ENCODE results near the gene SHF. TPM values are rescaled to one million over a fixed set of nuclear protein-coding genes. Genes with fewer than 3 reads are reported as not detected.

Gene SHF
- polyA plus RNA-seq, 3 donors: 0.58 to 0.70 (median 0.67) TPM

DNA sequence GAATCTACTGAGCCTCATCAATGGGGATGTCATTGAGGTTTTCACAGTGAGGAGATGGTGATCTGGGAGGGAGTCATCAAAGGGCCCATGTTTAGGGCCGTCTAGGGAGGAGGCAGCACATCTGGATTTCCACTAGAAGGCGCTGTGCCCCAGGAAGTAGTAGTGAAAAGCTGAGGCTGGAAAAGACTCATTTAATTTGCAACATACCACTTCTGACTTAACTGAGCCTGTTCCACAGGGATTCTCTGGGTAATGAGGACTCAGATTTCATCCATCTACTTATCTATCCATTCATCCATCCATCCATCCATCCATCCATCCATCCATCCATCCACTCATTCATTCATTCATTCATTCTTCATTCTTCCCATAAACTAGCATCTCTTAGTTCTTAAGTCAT, 17.4 kb upstream of the SHF start:
- H3K79me2 ChIP-seq (ENCODE audit: insufficient read depth, low read length): no peaks in the 10 kb centered on the region
- no peak overlapping the region for H3K4me2 ChIP-seq (replicated peaks; ENCODE audit: extremely low read depth, low read length, poor library complexity, severe bottlenecking)
- peaks cover 2 to 4% (median 3%) of the 10 kb centered on the region in 3 donors for H3K27me3 Mint-ChIP-seq (ENCODE audit: low read depth in 3 of 3)
- no peaks in the 10 kb centered on the region for H3K9me3 ChIP-seq (replicated peaks in 1 of 2; ENCODE audit: control insufficient read depth in 1 of 2, insufficient read depth in 1 of 2, low read length in 2 of 2)
- WGBS (ENCODE audit: insufficient coverage): no CpG with 5 or more reads among the region's 2 CpGs
- H3K27ac ChIP-seq (ENCODE audit: low read depth in 1 of 2, low read length in 2 of 2): no peak overlapping the region
- peak overlapping the region; percentile 23 for H2AFZ ChIP-seq (ENCODE audit: insufficient read depth, low read depth, low read length, poor library complexity, severe bottlenecking)
- H3K36me3 ChIP-seq (replicated peaks in 1 of 2; ENCODE audit: control insufficient read depth in 1 of 2, insufficient read depth in 2 of 2, low read length in 2 of 2): no peaks in the 10 kb centered on the region
- intact Hi-C loops (cut with micrococcal nuclease): loop anchor here in 1 of 2 donors (5.0 to 10.0 kb wide), 3 partner anchors 83 to 660 kb away; partner anchors contain the start of gene SQOR
- H3K4me1 ChIP-seq (ENCODE audit: control insufficient read depth in 1 of 2, insufficient read depth in 2 of 2, low read length in 2 of 2): peaks cover 14 to 19% of the 10 kb centered on the region in 2 donors
- no peak overlapping the region for H3K9ac ChIP-seq (ENCODE audit: insufficient read depth, low read length, poor library complexity, severe bottlenecking)
- TF ChIP-seq, protein P1, sequence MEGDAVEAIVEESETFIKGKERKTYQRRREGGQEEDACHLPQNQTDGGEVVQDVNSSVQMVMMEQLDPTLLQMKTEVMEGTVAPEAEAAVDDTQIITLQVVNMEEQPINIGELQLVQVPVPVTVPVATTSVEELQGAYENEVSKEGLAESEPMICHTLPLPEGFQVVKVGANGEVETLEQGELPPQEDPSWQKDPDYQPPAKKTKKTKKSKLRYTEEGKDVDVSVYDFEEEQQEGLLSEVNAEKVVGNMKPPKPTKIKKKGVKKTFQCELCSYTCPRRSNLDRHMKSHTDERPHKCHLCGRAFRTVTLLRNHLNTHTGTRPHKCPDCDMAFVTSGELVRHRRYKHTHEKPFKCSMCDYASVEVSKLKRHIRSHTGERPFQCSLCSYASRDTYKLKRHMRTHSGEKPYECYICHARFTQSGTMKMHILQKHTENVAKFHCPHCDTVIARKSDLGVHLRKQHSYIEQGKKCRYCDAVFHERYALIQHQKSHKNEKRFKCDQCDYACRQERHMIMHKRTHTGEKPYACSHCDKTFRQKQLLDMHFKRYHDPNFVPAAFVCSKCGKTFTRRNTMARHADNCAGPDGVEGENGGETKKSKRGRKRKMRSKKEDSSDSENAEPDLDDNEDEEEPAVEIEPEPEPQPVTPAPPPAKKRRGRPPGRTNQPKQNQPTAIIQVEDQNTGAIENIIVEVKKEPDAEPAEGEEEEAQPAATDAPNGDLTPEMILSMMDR (IDR thresholded peaks at IDR 0.05): peak; percentile 85
- no peaks in the 10 kb centered on the region for H3K36me3 Mint-ChIP-seq
- H3K27ac Mint-ChIP-seq: no peak overlapping the region
- H3K9me3 Mint-ChIP-seq: peaks cover 0 to 2% (median 0%) of the 10 kb centered on the region in 7 donors
- H4K20me1 ChIP-seq (ENCODE audit: insufficient read depth, low read length): no peaks in the 10 kb centered on the region
- H3K4me1 Mint-ChIP-seq: peaks cover 14% of the 10 kb centered on the region
- DNase-seq: peak; percentile 61 to 72 (median 68)
- H3K4me3 Mint-ChIP-seq: no peak overlapping the region
- H3K27me3 ChIP-seq (ENCODE audit: control insufficient read depth in 2 of 2, insufficient read depth in 2 of 2, low read length in 2 of 2): no peaks in the 10 kb centered on the region
- H3K4me3 ChIP-seq (replicated peaks in 1 of 3; ENCODE audit: low read depth in 2 of 3, low read length in 3 of 3): no peak overlapping the region

DNA sequence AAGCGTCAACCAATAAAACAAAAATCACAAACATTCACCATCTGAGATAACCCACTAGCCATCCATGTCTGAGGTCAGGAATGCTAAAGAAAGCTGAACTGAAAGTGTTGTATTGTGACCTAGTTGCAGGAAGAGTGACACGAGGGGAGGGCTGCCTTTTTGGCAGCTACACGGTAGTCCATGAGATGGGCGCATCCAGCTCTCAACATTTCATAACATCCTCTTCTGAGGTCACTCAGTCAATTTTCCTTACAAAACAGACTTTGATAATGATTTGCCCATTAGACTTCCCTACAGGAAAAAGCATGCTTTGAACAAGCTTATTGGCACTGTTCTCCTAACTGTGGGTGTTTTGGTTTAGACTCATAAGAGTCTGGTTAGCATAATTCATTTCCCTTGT, 15.4 kb upstream of the SHF start:
- H3K4me1 ChIP-seq (ENCODE audit: control insufficient read depth in 1 of 2, insufficient read depth in 2 of 2, low read length in 2 of 2): peaks cover 27 to 33% of the 10 kb centered on the region in 2 donors
- TF ChIP-seq, protein P1 (IDR thresholded peaks at IDR 0.05): no peak
- no peaks in the 10 kb centered on the region for H3K9me3 ChIP-seq (replicated peaks in 1 of 2; ENCODE audit: control insufficient read depth in 1 of 2, insufficient read depth in 1 of 2, low read length in 2 of 2)
- no peaks in the 10 kb centered on the region for H3K27me3 ChIP-seq (ENCODE audit: control insufficient read depth in 2 of 2, insufficient read depth in 2 of 2, low read length in 2 of 2)
- no peaks in the 10 kb centered on the region for H3K36me3 ChIP-seq (replicated peaks in 1 of 2; ENCODE audit: control insufficient read depth in 1 of 2, insufficient read depth in 2 of 2, low read length in 2 of 2)
- WGBS (ENCODE audit: insufficient coverage): 0% methylated on average over 3 of the region's 4 CpGs
- peak in 2 of 3 donors; percentile 35 to 47 for DNase-seq
- no peak overlapping the region for H2AFZ ChIP-seq (ENCODE audit: insufficient read depth, low read depth, low read length, poor library complexity, severe bottlenecking)
- Mint-ChIP-seq H3K9me3 (peaks cover 0 to 2% (median 0%) of the 10 kb centered on the region in 7 donors), H3K27me3 (ENCODE audit: low read depth in 3 of 3) (peaks cover 2 to 4% (median 3%) of the 10 kb centered on the region in 3 donors), H3K4me3 (peak overlapping the region in 1 of 2 donors; percentile 27), H3K27ac (peak overlapping the region in 3 of 7 donors; percentile 28 to 58 (median 37)), H3K36me3 (no peaks in the 10 kb centered on the region), H3K4me1 (peaks cover 24% of the 10 kb centered on the region)
- H4K20me1 ChIP-seq (ENCODE audit: insufficient read depth, low read length): no peaks in the 10 kb centered on the region
- H3K9ac ChIP-seq (ENCODE audit: insufficient read depth, low read length, poor library complexity, severe bottlenecking): no peak overlapping the region
- H3K4me3 ChIP-seq (replicated peaks in 1 of 3; ENCODE audit: low read depth in 2 of 3, low read length in 3 of 3): no peak overlapping the region
- no peaks in the 10 kb centered on the region for H3K79me2 ChIP-seq (ENCODE audit: insufficient read depth, low read length)
- no peak overlapping the region for H3K27ac ChIP-seq (ENCODE audit: low read depth in 1 of 2, low read length in 2 of 2)
- intact Hi-C loops (cut with micrococcal nuclease): loop anchor here (5.0 to 10.0 kb wide), 5 partner anchors 36 to 658 kb away; partner anchors contain the start of gene SQOR (in 1 of the 2)
- no peak overlapping the region for H3K4me2 ChIP-seq (replicated peaks; ENCODE audit: extremely low read depth, low read length, poor library complexity, severe bottlenecking)
